Germinal center (tissue), 1 donor: Measurements from ENCODE around the gene DPCD.
"Not testable (repeated sequence)": the region's sequence is repeated elsewhere in the genome, so short reads cannot be mapped to it uniquely, and the experiment has no call there.

Experiments used
- DNase-seq: peaks from one replicate; pipeline ENCODE4 v3.0.0; 2012; ENCODE audit warnings: mixed read lengths, low spot score

The DPCD gene

GRCh38 chr10:101619983-101620382 is 31.9 kb downstream of the DPCD start:
- no peak for DNase-seq

GRCh38 chr10:101623528-101623927 is 35.4 kb downstream of the DPCD start:
- DNase-seq: no peak

GRCh38 chr10:101624526-101625102 is 36.5 kb downstream of the DPCD start:
- DNase-seq: no peak

- DNase-seq: no peak
Observed at GRCh38 chr10:101625821-101626412, 37.8 kb downstream of the DPCD start.

GRCh38 chr10:101629837-101630632 is 41.9 kb downstream of the DPCD start:
- DNase-seq: no peak

GRCh38 chr10:101630633-101630920 is 42.5 kb downstream of the DPCD start:
- DNase-seq: no peak

GRCh38 chr10:101631821-101632475 is 43.8 kb downstream of the DPCD start:
- no peak for DNase-seq

GRCh38 chr10:101633510-101633909 is 45.4 kb downstream of the DPCD start:
- DNase-seq: not testable (repeated sequence)

GRCh38 chr10:101639141-101639900 is 51.2 kb downstream of the DPCD start:
- DNase-seq: no peak

GRCh38 chr10:101643546-101643945 is 55.4 kb downstream of the DPCD start:
- no peak for DNase-seq

GRCh38 chr10:101644002-101644401 is 55.9 kb downstream of the DPCD start:
- DNase-seq: no peak

GRCh38 chr10:101645659-101646058 is 57.5 kb downstream of the DPCD start:
- no peak for DNase-seq

- DNase-seq: no peak
Observed at GRCh38 chr10:101646364-101646763, 58.2 kb downstream of the DPCD start.

- no peak for DNase-seq
Observed at GRCh38 chr10:101647255-101647654, 59.1 kb downstream of the DPCD start.

GRCh38 chr10:101649525-101650085 is 61.5 kb downstream of the DPCD start:
- DNase-seq: no peak

- no peak for DNase-seq
Observed at GRCh38 chr10:101650863-101651262, 62.7 kb downstream of the DPCD start.

GRCh38 chr10:101651336-101651735 is 63.2 kb downstream of the DPCD start:
- no peak for DNase-seq

GRCh38 chr10:101653536-101653935 is 65.4 kb downstream of the DPCD start:
- DNase-seq: no peak

GRCh38 chr10:101655570-101655969 is 67.4 kb downstream of the DPCD start:
- DNase-seq: no peak

- no peak for DNase-seq
Observed at GRCh38 chr10:101656890-101657289, 68.8 kb downstream of the DPCD start.

GRCh38 chr10:101658975-101659374 is 70.9 kb downstream of the DPCD start:
- no peak for DNase-seq
